ENCODE results near the gene ROMO1.

DNA sequence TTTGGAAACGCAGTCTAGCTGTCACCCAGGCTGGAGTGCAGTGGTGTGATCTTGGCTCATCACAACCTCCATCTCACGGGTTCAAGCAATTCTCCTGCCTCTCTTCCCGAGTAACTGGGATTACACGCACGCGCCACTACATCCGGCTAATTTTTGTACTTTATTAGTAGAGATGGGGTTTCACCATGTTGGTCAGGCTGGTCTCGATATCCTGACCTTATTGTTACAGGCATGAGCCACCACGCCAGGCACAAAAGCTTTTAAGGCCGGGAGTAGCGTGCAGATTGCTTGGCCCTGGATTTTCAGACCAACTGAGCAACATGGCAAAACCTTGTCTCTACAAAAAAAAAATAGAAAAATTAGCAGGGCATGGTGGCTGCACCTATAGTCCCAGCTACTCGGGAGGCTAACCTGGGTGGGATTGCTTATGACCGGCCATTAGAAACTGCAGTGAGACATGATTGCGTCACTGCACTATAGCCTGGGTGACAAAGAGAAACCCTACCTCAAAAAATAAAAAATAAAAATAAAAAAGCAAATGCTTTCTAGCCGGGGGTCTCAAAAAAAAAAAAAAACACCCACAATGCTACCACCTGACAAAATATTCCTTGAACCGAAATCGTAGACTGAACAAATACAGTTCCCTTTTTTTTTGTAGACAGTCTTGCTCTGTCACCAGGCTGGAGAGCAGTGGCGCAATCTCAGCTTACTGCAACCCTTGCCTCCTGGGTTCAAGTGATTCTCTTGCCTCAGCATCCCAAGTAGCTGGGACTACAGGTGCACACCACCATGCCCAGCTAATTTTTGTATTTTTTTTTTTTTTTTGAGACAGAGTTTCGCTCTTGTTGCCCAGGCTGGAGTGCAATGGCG, 27.9 kb downstream of the ROMO1 start:
- TF ChIP-seq EZH2 (IDR thresholded peaks at IDR 0.05; ENCODE audit: borderline replicate concordance, insufficient read depth, low read length, poor library complexity, severe bottlenecking), result no peak
- TF ChIP-seq, protein P1, sequence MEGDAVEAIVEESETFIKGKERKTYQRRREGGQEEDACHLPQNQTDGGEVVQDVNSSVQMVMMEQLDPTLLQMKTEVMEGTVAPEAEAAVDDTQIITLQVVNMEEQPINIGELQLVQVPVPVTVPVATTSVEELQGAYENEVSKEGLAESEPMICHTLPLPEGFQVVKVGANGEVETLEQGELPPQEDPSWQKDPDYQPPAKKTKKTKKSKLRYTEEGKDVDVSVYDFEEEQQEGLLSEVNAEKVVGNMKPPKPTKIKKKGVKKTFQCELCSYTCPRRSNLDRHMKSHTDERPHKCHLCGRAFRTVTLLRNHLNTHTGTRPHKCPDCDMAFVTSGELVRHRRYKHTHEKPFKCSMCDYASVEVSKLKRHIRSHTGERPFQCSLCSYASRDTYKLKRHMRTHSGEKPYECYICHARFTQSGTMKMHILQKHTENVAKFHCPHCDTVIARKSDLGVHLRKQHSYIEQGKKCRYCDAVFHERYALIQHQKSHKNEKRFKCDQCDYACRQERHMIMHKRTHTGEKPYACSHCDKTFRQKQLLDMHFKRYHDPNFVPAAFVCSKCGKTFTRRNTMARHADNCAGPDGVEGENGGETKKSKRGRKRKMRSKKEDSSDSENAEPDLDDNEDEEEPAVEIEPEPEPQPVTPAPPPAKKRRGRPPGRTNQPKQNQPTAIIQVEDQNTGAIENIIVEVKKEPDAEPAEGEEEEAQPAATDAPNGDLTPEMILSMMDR (IDR thresholded peaks at IDR 0.05; ENCODE audit: poor library complexity, severe bottlenecking), result no peak
- TF ChIP-seq SMC3 (conservative IDR thresholded peaks at IDR 0.05; ENCODE audit: poor library complexity), result no peak
- TF ChIP-seq MXI1 (conservative IDR thresholded peaks at IDR 0.05; ENCODE audit: poor library complexity, severe bottlenecking), result no peak
- no peak for TF ChIP-seq RAD21 (conservative IDR thresholded peaks at IDR 0.05)

Data from neural cell (in vitro differentiated cells).